Activated T-cell treated with anti-CD3 and anti-CD28 coated beads, Interleukin-2, amount 50 U/mL, for 72 hours (primary cell): ENCODE results near the gene SEC11A. TPM values are rescaled to one million over a fixed set of nuclear protein-coding genes. Genes with fewer than 3 reads are reported as not detected.

Experiments
- ATAC-seq, 2 donors: fragments of 150-1000 bp; cut with Tn5 transposase; replicated peaks in 1 of 2; 2 replicates each; pipeline ENCODE4 v1.10.0; 2021; ENCODE audit warnings: moderate library complexity in 2 of 2, mild to moderate bottlenecking in 1 of 2
- DNase-seq, 2 donors: peaks; one replicate each; pipeline ENCODE4 v3.0.0; 2021 to 2022; ENCODE audit warnings: mixed read lengths in 1 of 2
- H3K27ac Mint-ChIP-seq: one replicate; pipeline ENCODE4 v1.8.0; 2022; ENCODE audit warnings: mild to moderate bottlenecking, moderate library complexity, mixed read lengths
- H3K27me3 Mint-ChIP-seq: one replicate; pipeline ENCODE4 v1.8.0; 2022; ENCODE audit warnings: low read depth, mixed read lengths
- H3K36me3 Mint-ChIP-seq, 2 donors: one replicate each; pipeline ENCODE4 v1.8.0; 2022; ENCODE audit warnings: mixed read lengths in 2 of 2, mild to moderate bottlenecking in 1 of 2; ENCODE audit not compliant: insufficient read depth in 2 of 2
- H3K4me1 Mint-ChIP-seq: one replicate; pipeline ENCODE4 v1.8.0; 2022; ENCODE audit warnings: low read depth, mixed read lengths
- H3K4me3 Mint-ChIP-seq, 2 donors: one replicate each; pipeline ENCODE4 v1.8.0; 2022; ENCODE audit warnings: mild to moderate bottlenecking in 2 of 2, mixed read lengths in 2 of 2, moderate library complexity in 2 of 2
- H3K9me3 Mint-ChIP-seq, 2 donors: one replicate each; pipeline ENCODE4 v1.8.0; 2022; ENCODE audit warnings: mixed read lengths in 2 of 2
- total RNA-seq, 2 donors: library from RNA; stranded (reverse); gene quantifications; one replicate each; pipeline ENCODE4 v1.2.3, GENCODE V29; 2022

Gene SEC11A
- total RNA-seq, 2 donors from 2014 or later = 120 to 134 TPM

DNA sequence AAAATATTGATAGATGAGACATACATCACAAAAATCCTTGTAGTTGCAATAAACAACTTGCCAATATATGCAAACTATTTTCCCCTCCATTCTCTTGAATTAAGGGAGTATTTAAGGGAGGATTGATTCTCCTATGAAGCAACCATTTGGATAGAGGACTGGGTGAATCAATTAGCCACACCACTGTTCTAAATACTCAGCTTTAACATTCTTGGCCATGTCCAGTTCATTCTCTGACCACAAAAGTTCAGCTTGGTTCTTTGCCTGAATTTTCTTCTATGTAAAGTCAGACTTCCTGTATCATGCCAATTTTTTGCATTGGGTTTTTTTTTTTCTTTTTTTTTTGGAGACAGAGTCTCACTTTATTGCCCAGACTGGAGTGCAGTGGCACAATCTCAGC lies 15.8 kb upstream of the SEC11A start:
- Mint-ChIP-seq H3K27ac (peak overlapping the region; percentile 81), H3K4me3 (peak overlapping the region in 1 of 2 donors; percentile 18), H3K9me3 (no peaks in the 10 kb centered on the region), H3K36me3 (no peaks in the 10 kb centered on the region), H3K4me1 (peaks cover 80% of the 10 kb centered on the region), H3K27me3 (no peaks in the 10 kb centered on the region)
- DNase-seq (no peak), ATAC-seq (no peak)

DNA sequence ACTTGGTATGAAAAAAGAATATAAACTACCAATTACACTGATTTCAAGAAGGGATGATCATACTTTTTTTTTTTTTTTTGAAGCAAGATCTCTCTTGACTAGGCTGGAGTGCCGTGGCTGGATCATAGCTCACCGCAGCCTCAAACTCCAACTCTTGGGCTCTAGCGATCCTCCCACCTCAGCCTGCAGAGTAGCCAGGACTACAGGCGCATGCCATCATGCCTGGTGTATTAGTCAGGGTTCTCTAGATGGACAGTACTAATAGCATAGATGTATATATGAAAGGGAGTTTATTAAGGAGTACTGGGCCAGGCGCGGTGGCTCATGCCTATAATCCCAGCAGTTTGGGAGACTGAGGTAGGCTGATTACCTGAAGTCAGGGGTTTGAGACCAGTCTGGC lies 11.5 kb upstream of the SEC11A start:
- Mint-ChIP-seq H3K4me3 (no peak overlapping the region), H3K27me3 (no peaks in the 10 kb centered on the region), H3K4me1 (peaks cover 50% of the 10 kb centered on the region), H3K9me3 (no peaks in the 10 kb centered on the region), H3K27ac (no peak overlapping the region), H3K36me3 (no peaks in the 10 kb centered on the region)
- ATAC-seq (no peak), DNase-seq (no peak)

DNA sequence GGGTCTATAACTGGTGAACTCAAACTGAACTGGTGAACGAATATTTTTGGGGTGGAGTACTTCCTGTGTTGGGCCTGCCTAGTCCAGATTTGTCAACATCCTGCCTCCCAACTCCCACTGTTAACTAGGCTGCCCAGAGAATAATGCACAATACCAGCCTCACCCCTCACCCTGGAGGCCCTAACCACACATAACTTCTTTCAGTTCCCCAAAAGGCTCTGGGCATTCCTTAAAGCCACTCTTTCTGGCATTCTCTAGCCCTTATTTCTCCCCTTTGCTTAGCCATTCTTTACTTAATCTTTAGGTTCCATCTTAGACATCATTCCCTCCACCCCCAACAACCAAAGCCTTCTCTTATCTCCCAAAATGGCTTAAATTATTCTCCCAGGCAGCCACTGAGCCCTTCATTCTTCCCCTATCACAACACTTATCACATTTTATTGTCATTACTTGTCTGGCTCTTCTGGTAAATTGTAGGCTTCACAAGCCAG lies 9.1 kb upstream of the SEC11A start:
- no peak for DNase-seq
- Mint-ChIP-seq H3K4me3 (peak overlapping the region in 1 of 2 donors; percentile 35), H3K9me3 (no peaks in the 10 kb centered on the region), H3K27ac (peak overlapping the region; percentile 91), H3K27me3 (no peaks in the 10 kb centered on the region), H3K36me3 (no peaks in the 10 kb centered on the region), H3K4me1 (peaks cover 48% of the 10 kb centered on the region)
- ATAC-seq = peak in 1 of 2 donors; percentile 45

DNA sequence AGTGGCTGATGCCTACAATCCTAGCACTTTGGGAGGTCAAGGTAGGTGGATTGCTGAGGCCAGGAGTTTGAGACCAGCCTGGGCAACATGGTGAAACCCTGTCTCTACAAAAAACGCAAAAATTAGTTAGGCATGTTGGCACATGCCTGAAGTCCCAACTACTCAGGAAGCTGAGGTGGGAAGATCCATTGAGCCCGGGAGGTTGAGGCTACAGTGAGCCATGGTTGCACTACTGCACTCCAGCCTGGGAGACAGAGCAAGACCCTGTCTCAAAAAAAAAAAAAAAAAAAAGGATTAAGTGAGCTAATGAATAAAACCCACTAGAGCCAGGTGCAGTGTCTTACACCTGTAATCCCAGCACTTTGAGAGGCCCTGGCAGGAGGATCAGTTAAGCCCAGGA lies 6.7 kb upstream of the SEC11A start:
- H3K9me3 Mint-ChIP-seq = no peaks in the 10 kb centered on the region
- no peak overlapping the region for H3K4me3 Mint-ChIP-seq
- no peaks in the 10 kb centered on the region for H3K36me3 Mint-ChIP-seq
- no peak for DNase-seq
- H3K4me1 Mint-ChIP-seq = peaks cover 49% of the 10 kb centered on the region
- H3K27me3 Mint-ChIP-seq = no peaks in the 10 kb centered on the region
- no peak for ATAC-seq
- H3K27ac Mint-ChIP-seq = no peak overlapping the region

DNA sequence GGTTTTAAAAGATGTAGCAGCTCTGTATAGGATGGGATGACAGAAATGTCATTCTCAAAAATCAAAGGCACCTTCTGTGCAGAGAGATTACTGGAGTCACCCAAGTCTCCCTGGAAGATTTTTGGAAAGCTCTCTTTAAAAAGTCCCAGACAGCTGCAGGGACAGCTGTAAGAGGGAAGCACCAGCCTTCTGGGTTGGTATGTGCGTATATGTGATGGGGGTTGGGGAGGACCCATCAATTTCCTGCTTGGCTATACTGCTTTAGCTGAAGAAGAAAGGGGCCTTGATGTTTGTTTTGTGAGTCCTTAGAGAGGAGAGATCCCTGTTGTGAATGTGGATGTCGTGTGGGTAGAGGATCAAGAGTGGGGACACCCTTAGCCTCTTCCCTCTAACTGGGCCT lies 5.4 kb upstream of the SEC11A start:
- Mint-ChIP-seq H3K27me3 (no peaks in the 10 kb centered on the region), H3K9me3 (no peaks in the 10 kb centered on the region), H3K36me3 (peaks cover 0 to 3% of the 10 kb centered on the region in 2 donors), H3K27ac (peak overlapping the region; percentile 82), H3K4me3 (peak overlapping the region in 1 of 2 donors; percentile 38), H3K4me1 (peaks cover 54% of the 10 kb centered on the region)
- ATAC-seq = no peak
- DNase-seq = no peak

DNA sequence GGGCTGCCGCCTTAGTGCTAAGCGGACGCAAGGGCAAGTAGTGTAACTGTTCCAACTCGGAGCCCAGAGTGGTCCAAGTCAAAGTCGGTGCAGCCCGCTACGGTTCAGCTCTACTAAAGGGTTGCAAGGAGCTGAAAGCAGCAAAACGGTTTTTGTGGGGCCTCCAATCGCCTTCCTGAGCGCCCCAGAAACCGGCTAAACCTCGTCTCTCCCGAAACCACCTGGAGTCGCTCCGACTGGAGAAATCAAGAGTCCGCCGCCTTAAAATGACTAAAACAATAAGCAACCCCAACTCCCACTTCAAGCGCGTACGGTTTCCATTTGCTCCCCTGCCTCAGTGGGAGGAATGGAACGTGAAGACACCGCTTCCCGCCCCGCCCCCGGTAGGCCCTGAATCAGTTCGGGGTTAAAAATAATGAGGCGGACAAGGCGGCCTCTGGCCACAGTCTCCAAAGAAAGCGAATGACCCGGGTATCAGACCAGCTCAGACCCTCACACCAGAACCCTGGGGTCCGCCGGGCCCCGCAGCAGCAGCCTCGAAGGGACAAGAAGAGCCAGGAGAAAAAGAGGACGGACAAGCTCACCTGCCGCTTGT lies 401 bp downstream of the SEC11A start:
- Mint-ChIP-seq H3K4me3 (peak overlapping the region; percentile 94 to 100), H3K27ac (peak overlapping the region; percentile 92), H3K36me3 (peaks cover 5 to 10% of the 10 kb centered on the region in 2 donors), H3K9me3 (no peaks in the 10 kb centered on the region), H3K27me3 (no peaks in the 10 kb centered on the region), H3K4me1 (peaks cover 64% of the 10 kb centered on the region)
- ATAC-seq (peak; percentile 17 to 21), DNase-seq (peak; percentile 54 to 59)

DNA sequence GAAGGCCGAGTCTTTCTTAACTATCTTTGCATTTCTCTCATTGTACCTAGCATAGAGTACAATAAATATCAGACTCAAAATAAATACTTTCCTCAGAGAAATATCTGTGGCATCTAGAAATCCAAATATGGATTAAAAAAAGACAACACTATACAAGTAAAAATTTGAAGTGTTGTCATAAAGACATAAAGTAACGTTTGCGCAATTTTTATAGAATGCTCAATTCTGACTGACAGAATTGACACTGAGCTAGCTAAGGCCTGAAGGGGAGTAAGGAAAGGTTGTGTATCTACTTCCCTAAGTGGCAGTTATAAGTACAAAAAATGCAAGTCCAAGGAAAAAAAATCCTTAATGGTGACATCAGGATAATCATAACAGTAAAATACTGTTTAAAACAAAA lies 1.1 kb downstream of the SEC11A start:
- ATAC-seq = no peak
- Mint-ChIP-seq H3K36me3 (peaks cover 5 to 10% of the 10 kb centered on the region in 2 donors), H3K27me3 (no peaks in the 10 kb centered on the region), H3K27ac (peak overlapping the region; percentile 92), H3K4me1 (peaks cover 64% of the 10 kb centered on the region), H3K4me3 (peak overlapping the region; percentile 94 to 100), H3K9me3 (no peaks in the 10 kb centered on the region)
- DNase-seq = no peak

DNA sequence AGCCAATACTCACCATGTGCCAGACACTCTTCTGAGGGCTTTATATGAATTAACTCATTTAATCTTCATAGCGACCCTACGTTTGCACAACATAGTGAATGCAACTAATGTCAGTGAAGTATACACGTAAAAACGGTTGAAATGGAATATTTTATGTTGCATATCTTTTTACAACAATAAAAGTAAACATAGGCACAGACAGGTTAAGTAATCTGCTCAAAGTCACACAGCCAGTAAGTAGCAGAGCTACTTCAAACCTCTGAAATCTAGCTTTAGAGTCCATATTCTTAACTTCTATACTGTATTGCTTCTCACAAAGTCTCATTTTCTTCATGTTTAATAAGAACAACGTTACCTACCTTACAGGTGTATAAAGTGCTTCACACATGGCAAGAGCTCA lies 1.6 kb downstream of the SEC11A start:
- Mint-ChIP-seq H3K36me3 (peaks cover 5 to 10% of the 10 kb centered on the region in 2 donors), H3K27ac (peak overlapping the region; percentile 45), H3K27me3 (no peaks in the 10 kb centered on the region), H3K9me3 (no peaks in the 10 kb centered on the region), H3K4me1 (peaks cover 63% of the 10 kb centered on the region), H3K4me3 (peak overlapping the region; percentile 94 to 100)
- ATAC-seq (no peak), DNase-seq (no peak)

DNA sequence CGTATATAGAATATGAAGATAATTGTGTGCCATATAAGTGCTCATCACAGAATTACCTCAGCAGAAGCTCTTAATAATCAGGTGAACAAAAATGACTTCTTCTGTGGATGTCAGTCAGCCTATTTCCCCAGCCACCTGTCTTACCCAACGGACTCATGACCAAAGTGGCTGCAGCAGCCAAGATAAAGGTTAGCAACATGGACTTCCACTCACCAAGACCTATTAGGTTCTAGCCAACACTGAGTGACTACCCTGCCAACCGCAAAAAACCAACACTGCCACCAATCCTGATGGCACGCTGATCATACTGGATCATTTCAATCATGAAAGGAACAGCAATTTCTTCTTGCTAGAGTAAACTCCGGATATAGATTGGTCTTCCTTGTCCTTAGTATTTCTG lies 12.1 kb downstream of the SEC11A start:
- Mint-ChIP-seq H3K27ac (no peak overlapping the region), H3K4me3 (no peak overlapping the region), H3K4me1 (peaks cover 69% of the 10 kb centered on the region), H3K27me3 (no peaks in the 10 kb centered on the region), H3K9me3 (no peaks in the 10 kb centered on the region), H3K36me3 (peaks cover 0 to 9% of the 10 kb centered on the region in 2 donors)
- no peak for ATAC-seq
- DNase-seq = no peak

DNA sequence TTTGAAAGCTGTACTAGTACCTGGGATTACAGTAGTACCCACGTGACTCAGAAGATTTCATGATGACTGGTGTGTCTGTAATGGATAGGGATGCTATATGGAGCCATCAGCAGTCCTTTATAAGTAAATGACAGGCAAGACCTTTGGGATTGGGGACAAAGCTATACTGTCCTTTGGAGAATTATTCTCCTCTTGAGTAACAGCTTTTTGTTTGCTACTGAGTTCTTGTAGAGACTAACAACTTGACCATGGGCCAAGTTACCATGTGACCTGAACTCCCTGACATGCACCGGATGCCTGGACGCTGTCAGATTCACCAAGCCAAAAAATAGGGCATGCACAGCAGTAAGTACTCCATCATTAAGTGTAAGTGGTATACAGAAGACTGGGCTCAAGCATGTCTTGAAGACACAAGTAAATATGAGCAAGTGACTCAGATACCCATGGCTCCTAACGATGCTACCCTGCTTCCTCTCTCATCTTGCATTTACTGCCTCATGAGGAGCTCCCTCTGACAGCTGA lies 12.9 kb downstream of the SEC11A start:
- no peaks in the 10 kb centered on the region for H3K27me3 Mint-ChIP-seq
- peak; percentile 34 to 55 for ATAC-seq

DNA sequence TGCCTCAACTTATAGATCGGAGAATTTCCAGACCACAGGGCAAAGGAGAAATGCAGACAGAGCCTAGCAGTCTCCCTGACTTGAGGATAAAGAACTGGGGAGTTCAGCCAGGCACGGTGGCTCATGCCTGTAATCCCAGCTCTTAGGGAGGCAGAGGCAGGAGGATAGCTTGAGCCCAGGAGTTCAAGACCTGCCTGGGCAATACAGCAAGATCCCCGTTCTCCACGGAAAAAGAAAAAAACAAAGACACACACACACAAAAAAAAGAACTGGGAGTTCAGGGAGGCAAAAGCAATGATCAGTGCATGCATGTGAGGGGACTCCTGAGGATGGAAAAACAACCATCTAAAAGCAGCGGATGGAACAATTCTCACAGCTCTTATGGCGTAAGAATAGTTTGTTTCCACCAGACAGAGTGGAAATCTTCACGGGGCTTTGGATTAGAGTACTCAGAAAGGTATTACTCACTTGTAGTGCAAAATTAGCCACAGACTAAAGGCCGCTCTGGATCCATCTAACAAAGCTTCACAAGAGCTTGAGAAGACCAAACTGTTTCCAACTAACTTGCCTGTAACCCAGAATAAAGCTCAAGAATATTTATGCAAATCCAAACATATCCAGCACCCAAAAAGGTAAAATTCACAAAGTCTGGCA lies 16.3 kb downstream of the SEC11A start:
- H3K27ac Mint-ChIP-seq = peak overlapping the region; percentile 76
- peak; percentile 64 to 74 for ATAC-seq
- peaks cover 55% of the 10 kb centered on the region for H3K4me1 Mint-ChIP-seq
- no peaks in the 10 kb centered on the region for H3K9me3 Mint-ChIP-seq
- H3K4me3 Mint-ChIP-seq = peak overlapping the region; percentile 56 to 62
- H3K27me3 Mint-ChIP-seq = no peaks in the 10 kb centered on the region
- peaks cover 0 to under 1% of the 10 kb centered on the region in 2 donors for H3K36me3 Mint-ChIP-seq
- DNase-seq = no peak

More for the DNA sequence above, 12.9 kb downstream of the SEC11A start:
- peaks cover 69% of the 10 kb centered on the region for H3K4me1 Mint-ChIP-seq
- no peak overlapping the region for H3K27ac Mint-ChIP-seq
- DNase-seq = no peak
- H3K9me3 Mint-ChIP-seq = no peaks in the 10 kb centered on the region
- peaks cover 0 to 5% of the 10 kb centered on the region in 2 donors for H3K36me3 Mint-ChIP-seq
- H3K4me3 Mint-ChIP-seq = no peak overlapping the region

DNA sequence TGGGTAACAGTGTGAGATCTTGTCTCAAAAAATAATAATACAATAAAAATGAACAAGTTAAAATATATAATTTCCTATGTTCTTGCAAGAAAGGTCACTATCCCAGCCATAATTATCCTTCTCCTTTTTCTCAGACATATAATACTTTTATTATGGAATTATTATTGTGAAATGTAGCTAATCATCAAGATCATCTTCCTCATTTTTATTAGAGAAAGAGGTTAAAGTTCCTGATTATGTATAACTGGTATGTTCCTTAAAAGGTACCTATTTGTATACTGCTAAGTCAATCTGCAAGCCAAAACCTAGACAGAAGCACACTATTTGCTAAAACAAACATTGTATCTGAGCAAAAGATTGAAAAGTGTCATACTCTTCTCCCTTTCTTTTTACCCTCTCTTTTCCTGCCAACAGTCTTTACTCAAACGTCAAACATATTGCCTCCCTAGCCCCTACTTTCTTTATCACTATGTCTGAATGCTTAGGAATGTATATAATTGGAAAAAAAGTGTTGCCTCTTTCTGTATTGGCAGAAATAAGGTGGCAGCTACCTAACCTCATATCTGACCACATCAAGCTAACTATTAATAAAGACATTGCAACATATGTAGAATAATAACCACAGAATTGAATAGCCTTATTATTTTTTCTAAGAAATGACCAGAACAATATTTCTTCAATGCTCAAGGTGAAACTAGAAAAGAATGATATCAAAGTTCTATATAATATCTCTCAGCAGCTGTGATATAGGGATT lies 18.5 kb downstream of the SEC11A start:
- Mint-ChIP-seq H3K9me3 (no peaks in the 10 kb centered on the region), H3K27me3 (no peaks in the 10 kb centered on the region), H3K27ac (peak overlapping the region; percentile 55), H3K4me3 (no peak overlapping the region), H3K4me1 (peaks cover 36% of the 10 kb centered on the region), H3K36me3 (no peaks in the 10 kb centered on the region)
- ATAC-seq = no peak
- DNase-seq = no peak

DNA sequence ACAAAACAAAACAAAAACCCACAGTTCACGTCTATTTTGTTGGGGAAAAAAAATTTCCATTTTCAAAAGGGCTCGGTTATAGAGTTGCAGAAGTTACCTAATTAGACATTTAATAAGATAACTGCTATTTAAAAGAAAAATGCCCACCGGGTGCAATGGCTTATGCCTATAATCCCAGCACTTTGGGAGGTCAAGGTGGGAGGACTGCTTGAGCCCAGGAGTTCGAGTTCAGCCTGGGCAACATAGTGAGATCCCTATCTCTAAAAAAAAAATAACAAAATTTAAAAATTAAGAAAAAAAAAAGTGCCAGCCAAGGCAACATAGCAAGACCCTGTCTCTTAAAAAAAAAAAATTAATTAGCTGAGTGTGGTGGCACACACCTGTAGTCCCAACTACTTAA lies 19.2 kb downstream of the SEC11A start:
- Mint-ChIP-seq H3K27me3 (no peaks in the 10 kb centered on the region), H3K36me3 (peaks cover 0 to 4% of the 10 kb centered on the region in 2 donors), H3K4me3 (no peak overlapping the region), H3K9me3 (no peaks in the 10 kb centered on the region), H3K4me1 (peaks cover 36% of the 10 kb centered on the region), H3K27ac (no peak overlapping the region)
- ATAC-seq = no peak
- DNase-seq = no peak
